Uterus (tissue), 2 donors: Measurements from ENCODE around the gene NEAT1.

ENCODE experiments used
- POLR2A ChIP-seq, 2 donors: fragments of 450-650 bp; IDR thresholded peaks; one replicate each; pipeline ENCODE4 v1.6.1; 2016; ENCODE audit warnings: antibody characterized with exemption in 2 of 2, mild to moderate bottlenecking in 1 of 2, moderate library complexity in 1 of 2
- TF ChIP-seq, protein P1 (sequence below), 4 experiments: fragments of 200-600 bp in 2 of 4; fragments of 450-650 bp in 2 of 4; sonication (generic) in 2 of 4; IDR thresholded peaks; one replicate each; pipeline ENCODE4 v1.5.1; 2016 to 2019; ENCODE audit warnings: antibody characterized with exemption in 4 of 4, mild to moderate bottlenecking in 2 of 4, moderate library complexity in 1 of 4

DNA sequence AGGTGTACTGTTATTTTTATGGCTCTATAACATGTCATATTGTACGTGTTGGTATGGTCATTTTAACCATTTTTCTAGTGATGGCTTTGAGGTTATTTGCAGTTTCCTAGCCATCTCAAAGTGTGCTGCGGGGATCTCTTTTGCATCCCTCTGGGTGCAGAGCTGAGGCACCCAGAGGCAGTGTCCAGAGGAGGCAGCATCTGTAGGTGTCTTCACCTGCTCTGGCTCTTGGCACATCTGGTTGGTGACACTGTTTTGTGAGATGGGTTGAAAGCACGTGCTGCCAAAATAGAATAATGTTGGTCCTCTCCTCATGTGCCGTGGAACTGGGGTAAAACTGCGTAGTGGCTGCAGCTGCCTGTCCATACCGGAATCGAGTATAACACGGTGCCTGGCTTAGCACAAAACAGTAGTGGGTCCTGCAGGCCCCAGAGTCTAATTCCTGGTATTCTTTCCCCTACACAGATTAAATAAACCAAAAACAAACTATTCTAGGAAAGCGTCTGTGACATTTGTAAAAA is 12.9 kb downstream of the NEAT1 start:
- TF ChIP-seq, protein P1, sequence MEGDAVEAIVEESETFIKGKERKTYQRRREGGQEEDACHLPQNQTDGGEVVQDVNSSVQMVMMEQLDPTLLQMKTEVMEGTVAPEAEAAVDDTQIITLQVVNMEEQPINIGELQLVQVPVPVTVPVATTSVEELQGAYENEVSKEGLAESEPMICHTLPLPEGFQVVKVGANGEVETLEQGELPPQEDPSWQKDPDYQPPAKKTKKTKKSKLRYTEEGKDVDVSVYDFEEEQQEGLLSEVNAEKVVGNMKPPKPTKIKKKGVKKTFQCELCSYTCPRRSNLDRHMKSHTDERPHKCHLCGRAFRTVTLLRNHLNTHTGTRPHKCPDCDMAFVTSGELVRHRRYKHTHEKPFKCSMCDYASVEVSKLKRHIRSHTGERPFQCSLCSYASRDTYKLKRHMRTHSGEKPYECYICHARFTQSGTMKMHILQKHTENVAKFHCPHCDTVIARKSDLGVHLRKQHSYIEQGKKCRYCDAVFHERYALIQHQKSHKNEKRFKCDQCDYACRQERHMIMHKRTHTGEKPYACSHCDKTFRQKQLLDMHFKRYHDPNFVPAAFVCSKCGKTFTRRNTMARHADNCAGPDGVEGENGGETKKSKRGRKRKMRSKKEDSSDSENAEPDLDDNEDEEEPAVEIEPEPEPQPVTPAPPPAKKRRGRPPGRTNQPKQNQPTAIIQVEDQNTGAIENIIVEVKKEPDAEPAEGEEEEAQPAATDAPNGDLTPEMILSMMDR (IDR thresholded peaks at IDR 0.05): no peak
- TF ChIP-seq POLR2A (IDR thresholded peaks at IDR 0.05): no peak
